ENCODE measurements around the gene TRPM7. TPM values are rescaled to one million over a fixed set of nuclear protein-coding genes. Genes with fewer than 3 reads are reported as not detected.

Gene TRPM7
- total RNA-seq, 1 donor from 2014 or later = 44.3 TPM

GRCh38 chr15:50519740-50520425, 166.7 kb downstream of the TRPM7 start:
- no peak for TF ChIP-seq CTCF (IDR thresholded peaks at IDR 0.05)
- H3K4me1 ChIP-seq = no peaks in the 10 kb centered on the region
- no peaks in the 10 kb centered on the region for H3K36me3 ChIP-seq
- no peak overlapping the region for H3K27ac ChIP-seq
- no peaks in the 10 kb centered on the region for H3K9me3 ChIP-seq
- no peak for ATAC-seq
- intact Hi-C loops (cut with DNase I) = no loop called here
- no peak for DNase-seq
- no peaks in the 10 kb centered on the region for H3K27me3 ChIP-seq
- no peak overlapping the region for H3K4me3 ChIP-seq

DNA sequence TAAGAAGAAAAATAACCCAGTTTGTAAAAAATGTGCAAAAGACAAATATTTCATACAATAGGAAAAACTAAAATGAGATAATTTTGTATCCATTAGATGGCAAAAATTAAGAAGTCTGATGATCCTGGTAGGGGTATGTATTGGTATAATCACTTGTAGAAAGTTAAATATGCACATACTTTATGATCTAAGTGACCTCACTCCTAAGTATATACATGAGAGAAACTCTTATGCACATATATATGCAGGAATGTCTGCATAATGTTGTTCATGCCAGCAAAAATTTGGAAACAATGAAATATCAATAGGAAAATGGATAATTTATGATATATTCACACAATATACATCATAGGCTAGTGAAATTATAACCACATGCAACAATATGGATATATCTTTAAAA, 173.6 kb downstream of the TRPM7 start:
- H3K27me3 ChIP-seq = no peaks in the 10 kb centered on the region
- no peaks in the 10 kb centered on the region for H3K4me1 ChIP-seq
- ATAC-seq (no peak), DNase-seq (no peak)
- intact Hi-C loops (cut with DNase I) = no loop called here
- no peaks in the 10 kb centered on the region for H3K36me3 ChIP-seq
- TF ChIP-seq CTCF (IDR thresholded peaks at IDR 0.05) = no peak
- no peak overlapping the region for H3K27ac ChIP-seq
- no peak overlapping the region for H3K4me3 ChIP-seq
- no peaks in the 10 kb centered on the region for H3K9me3 ChIP-seq

Other genes starting within 250 kb of the TRPM7 start
- gene USP50, start 140.1 kb downstream of the TRPM7 start, total RNA-seq = not detected
- 112 TPM for gene SPPL2A, start 78.9 kb upstream of the TRPM7 start, total RNA-seq
- gene AP4E1, start 221.9 kb upstream of the TRPM7 start, total RNA-seq = 10.8 TPM